OCI-LY7 (cell line): ENCODE measurements around the gene SRGAP1. TPM values are rescaled to one million over a fixed set of nuclear protein-coding genes. Genes with fewer than 3 reads are reported as not detected.

ENCODE experiments used
- BruUV-seq: library from RNA; stranded (reverse); fragments of 400-500 nt; replicated peaks from 2 replicates; lab custom pipeline; 2021; lab: Mats Ljungman, UMichigan
- CTCF ChIA-PET: fragments of 300-600 bp; sonication (Branson Sonifier 250); formaldehyde crosslinking; loops from one replicate; lab custom pipeline; 2022; ENCODE audit warnings: antibody characterized with exemption; ENCODE audit not compliant: unreplicated experiment; lab: Charles Lee
- POLR2A ChIA-PET: fragments of 300-600 bp; sonication (Branson Sonifier 250); formaldehyde crosslinking; loops from one replicate; lab custom pipeline; 2022; ENCODE audit warnings: antibody characterized with exemption; lab: Charles Lee
- DNase-seq: peaks from one replicate; pipeline ENCODE4 v3.0.0-alpha.2; 2015; ENCODE audit warnings: low spot score
- H2AFZ ChIP-seq: fragments of 200-600 bp; sonication (generic), shearing (Covaris generic); 2 replicates; pipeline ENCODE4 v1.6.1; 2014; ENCODE audit warnings: mild to moderate bottlenecking, antibody characterized with exemption, low read length, moderate library complexity
- H3K27ac ChIP-seq: fragments of 200-600 bp; sonication (generic); 2 replicates; pipeline ENCODE4 v1.5.1; 2014; ENCODE audit warnings: mixed run types, low read depth, mild to moderate bottlenecking, moderate library complexity, low read length, inconsistent platforms; ENCODE audit not compliant: poor library complexity, severe bottlenecking
- H3K36me3 ChIP-seq: fragments of 200-600 bp; sonication (generic); 2 replicates; pipeline ENCODE4 v1.6.1; 2014; ENCODE audit warnings: mild to moderate bottlenecking, antibody characterized with exemption, low read length, moderate library complexity, mixed read lengths; ENCODE audit not compliant: insufficient read depth
- H3K4me1 ChIP-seq: fragments of 200-600 bp; sonication (generic); 2 replicates; pipeline ENCODE4 v1.5.1; 2014; ENCODE audit warnings: mild to moderate bottlenecking, low read length; ENCODE audit not compliant: insufficient read depth, poor library complexity, severe bottlenecking
- H3K4me2 ChIP-seq: fragments of 200-600 bp; sonication (generic); 2 replicates; pipeline ENCODE4 v1.6.1; 2014; ENCODE audit warnings: mild to moderate bottlenecking, low read length
- H3K4me3 ChIP-seq: fragments of 200-600 bp; sonication (generic); 2 replicates; pipeline ENCODE4 v1.5.1; 2014; ENCODE audit warnings: mild to moderate bottlenecking, low read depth, low read length; ENCODE audit not compliant: poor library complexity, severe bottlenecking
- H3K79me2 ChIP-seq: fragments of 200-600 bp; sonication (generic); 2 replicates; pipeline ENCODE4 v1.6.1; 2016; ENCODE audit warnings: low read depth, mild to moderate bottlenecking, low read length, moderate library complexity, mixed read lengths; ENCODE audit not compliant: insufficient read depth
- H3K9me2 ChIP-seq: fragments of 200-600 bp; sonication (generic); 2 replicates; pipeline ENCODE4 v1.6.1; 2016; ENCODE audit warnings: mild to moderate bottlenecking, low read length, mixed read lengths; ENCODE audit not compliant: insufficient read depth
- H3K9me3 ChIP-seq: fragments of 200-600 bp; sonication (generic); 2 replicates; pipeline ENCODE4 v1.6.1; 2014; ENCODE audit warnings: mild to moderate bottlenecking, mixed run types, low read length, mixed read lengths
- H4K20me1 ChIP-seq: fragments of 200-600 bp; sonication (generic); 2 replicates; pipeline ENCODE4 v1.6.1; 2014; ENCODE audit warnings: mild to moderate bottlenecking, antibody characterized with exemption, low read length, moderate library complexity, mixed read lengths; ENCODE audit not compliant: insufficient read depth
- EZH2phosphoT487 ChIP-seq: fragments of 200-600 bp; sonication (generic); IDR thresholded peaks from 2 replicates; pipeline ENCODE4 v1.6.1; 2018; ENCODE audit warnings: low read depth, borderline replicate concordance, mild to moderate bottlenecking, mixed run types, antibody characterized with exemption, low read length, moderate library complexity, mixed read lengths
- intact Hi-C: fragments of 100-400 bp; cut with micrococcal nuclease; formaldehyde crosslinking; loops from one replicate; pipeline ENCODE4 v1.10.0; 2022; ENCODE audit not compliant: unreplicated experiment
- total RNA-seq, 2 experiments: library from RNA; depleted of rRNA in 1 of 2; stranded (reverse); fragments of >200 nt in 1 of 2; shearing (Covaris generic) in 1 of 2; gene quantifications; 2 replicates each; pipeline ENCODE4 v1.2.3, GENCODE V29; 2014 to 2022
- TF ChIP-seq, protein P1 (sequence below): fragments of 200-600 bp; sonication (generic); conservative IDR thresholded peaks from 2 replicates; pipeline ENCODE4 v1.5.1; 2014; ENCODE audit warnings: mild to moderate bottlenecking, antibody characterized with exemption, low read length, moderate library complexity, mixed read lengths

Gene SRGAP1
- total RNA-seq, 2 experiments from 2014 or later: 0.06 TPM; not detected in 1

- CTCF ChIA-PET: no interaction called here
These were observed 1.9 kb downstream of the SRGAP1 start for GRCh38 chr12:63846238-63846967.

GRCh38 chr12:63848450-63848849, 4.0 kb downstream of the SRGAP1 start:
- H3K36me3 ChIP-seq: no peaks in the 10 kb centered on the region
- H4K20me1 ChIP-seq: no peaks in the 10 kb centered on the region
- DNase-seq: no peak
- H3K9me2 ChIP-seq: no peaks in the 10 kb centered on the region
- H3K79me2 ChIP-seq: no peaks in the 10 kb centered on the region; the same call in 1 of the 2 replicates
- H3K4me2 ChIP-seq: no peak overlapping the region
- TF ChIP-seq EZH2phosphoT487: no peak
- TF ChIP-seq, protein P1, sequence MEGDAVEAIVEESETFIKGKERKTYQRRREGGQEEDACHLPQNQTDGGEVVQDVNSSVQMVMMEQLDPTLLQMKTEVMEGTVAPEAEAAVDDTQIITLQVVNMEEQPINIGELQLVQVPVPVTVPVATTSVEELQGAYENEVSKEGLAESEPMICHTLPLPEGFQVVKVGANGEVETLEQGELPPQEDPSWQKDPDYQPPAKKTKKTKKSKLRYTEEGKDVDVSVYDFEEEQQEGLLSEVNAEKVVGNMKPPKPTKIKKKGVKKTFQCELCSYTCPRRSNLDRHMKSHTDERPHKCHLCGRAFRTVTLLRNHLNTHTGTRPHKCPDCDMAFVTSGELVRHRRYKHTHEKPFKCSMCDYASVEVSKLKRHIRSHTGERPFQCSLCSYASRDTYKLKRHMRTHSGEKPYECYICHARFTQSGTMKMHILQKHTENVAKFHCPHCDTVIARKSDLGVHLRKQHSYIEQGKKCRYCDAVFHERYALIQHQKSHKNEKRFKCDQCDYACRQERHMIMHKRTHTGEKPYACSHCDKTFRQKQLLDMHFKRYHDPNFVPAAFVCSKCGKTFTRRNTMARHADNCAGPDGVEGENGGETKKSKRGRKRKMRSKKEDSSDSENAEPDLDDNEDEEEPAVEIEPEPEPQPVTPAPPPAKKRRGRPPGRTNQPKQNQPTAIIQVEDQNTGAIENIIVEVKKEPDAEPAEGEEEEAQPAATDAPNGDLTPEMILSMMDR: no peak
- no TSS peak for BruUV-seq
- no peak overlapping the region for H3K27ac ChIP-seq
- no peaks in the 10 kb centered on the region for H3K4me1 ChIP-seq
- no peak overlapping the region for H3K4me3 ChIP-seq
- intact Hi-C loops: loop anchor here (10.0 kb wide), 1 partner anchor 106 kb away; no protein-coding TSS in a partner anchor
- ChIA-PET CTCF (no interaction called here), POLR2A (interaction anchor here (0.7 kb wide), 1 partner anchor 28 kb away, joined by 3 read pairs; no protein-coding TSS in a partner anchor)
- H2AFZ ChIP-seq: no peak overlapping the region
- H3K9me3 ChIP-seq: no peaks in the 10 kb centered on the region

More at GRCh38 chr12:63846238-63846967, 1.9 kb downstream of the SRGAP1 start:
- Histone ChIP-seq H3K4me3 (no peak overlapping the region), H3K79me2 (no peaks in the 10 kb centered on the region; the same call in 1 of the 2 replicates), H3K9me3 (no peaks in the 10 kb centered on the region), H3K4me2 (no peak overlapping the region), H3K4me1 (no peaks in the 10 kb centered on the region), H3K36me3 (no peaks in the 10 kb centered on the region), H4K20me1 (no peaks in the 10 kb centered on the region), H3K9me2 (no peaks in the 10 kb centered on the region), H3K27ac (no peak overlapping the region), H2AFZ (no peak overlapping the region)
- TF ChIP-seq, protein P1: no peak
- no peak for TF ChIP-seq EZH2phosphoT487
- POLR2A ChIA-PET: no interaction called here
- intact Hi-C loops: loop anchor here (10.0 kb wide), 1 partner anchor 108 kb away; no protein-coding TSS in a partner anchor
- no peak for DNase-seq
- no TSS peak for BruUV-seq

DNA sequence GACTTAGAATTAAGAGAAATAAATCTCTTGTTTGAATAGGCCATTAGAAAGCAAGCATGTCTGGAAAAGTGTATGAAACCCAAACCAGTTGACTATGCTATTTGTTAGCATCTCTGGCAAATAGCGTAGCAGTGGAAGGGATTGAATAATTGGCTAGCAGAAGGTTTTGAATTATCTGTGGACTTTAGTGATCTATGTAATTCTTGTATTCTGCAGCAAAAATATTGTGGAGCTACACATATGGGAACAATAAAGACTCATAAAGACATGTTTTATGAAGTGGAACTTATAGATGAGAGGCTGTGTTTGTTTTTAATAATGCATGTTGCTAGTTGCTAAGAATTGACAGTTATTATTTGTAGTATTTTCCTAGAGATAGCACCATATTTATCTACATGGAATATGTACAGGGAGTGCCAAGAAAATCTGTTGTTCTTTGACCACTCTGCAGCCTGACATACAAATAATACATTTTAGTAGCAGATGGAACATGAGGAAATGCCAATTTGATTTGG, 4.7 kb downstream of the SRGAP1 start:
- H3K9me3 ChIP-seq: no peaks in the 10 kb centered on the region
- BruUV-seq: no TSS peak
- H3K4me3 ChIP-seq: no peak overlapping the region
- no peaks in the 10 kb centered on the region for H3K4me1 ChIP-seq
- intact Hi-C loops: loop anchor here (10.0 kb wide), 1 partner anchor 106 kb away; no protein-coding TSS in a partner anchor
- no peak overlapping the region for H3K27ac ChIP-seq
- no peak for TF ChIP-seq EZH2phosphoT487
- TF ChIP-seq, protein P1: no peak
- ChIA-PET POLR2A (no interaction called here), CTCF (no interaction called here)
- H3K79me2 ChIP-seq: no peaks in the 10 kb centered on the region; the same call in 1 of the 2 replicates
- H2AFZ ChIP-seq: no peak overlapping the region
- no peak overlapping the region for H3K4me2 ChIP-seq
- H3K36me3 ChIP-seq: no peaks in the 10 kb centered on the region
- DNase-seq: no peak
- H4K20me1 ChIP-seq: no peaks in the 10 kb centered on the region
- no peaks in the 10 kb centered on the region for H3K9me2 ChIP-seq
